Anterior cingulate cortex (tissue), 58 donors: ENCODE data around the gene C1orf105.
"Not testable (repeated sequence)": the region's sequence is repeated elsewhere in the genome, so short reads cannot be mapped to it uniquely, and the experiment has no call there.

Source experiments
- DNase-seq, 58 donors: peaks; one replicate each; lab custom pipeline; 2025; lab: John Stamatoyannopoulos, UW

C1orf105 gene

GRCh38 chr1:172423336-172423735, 2.9 kb downstream of the C1orf105 start:
- DNase-seq, result no peak

GRCh38 chr1:172425339-172425738, 4.9 kb downstream of the C1orf105 start:
- no peak for DNase-seq

GRCh38 chr1:172427191-172427590, 6.7 kb downstream of the C1orf105 start:
- no peak for DNase-seq

- peak in 12 of 58 donors; percentile 1 to 38 (median 6) for DNase-seq
Observed at GRCh38 chr1:172429331-172430127, 9.0 kb downstream of the C1orf105 start.

GRCh38 chr1:172430128-172430454, 9.6 kb downstream of the C1orf105 start:
- no peak for DNase-seq

GRCh38 chr1:172431204-172431603, 10.7 kb downstream of the C1orf105 start:
- no peak for DNase-seq

- DNase-seq, result no peak
Observed at GRCh38 chr1:172431721-172432192, 11.3 kb downstream of the C1orf105 start.

- DNase-seq, result not testable (repeated sequence)
Observed at GRCh38 chr1:172437183-172437582, 16.7 kb downstream of the C1orf105 start.

- no peak for DNase-seq
Observed at GRCh38 chr1:172442404-172442803, 21.9 kb downstream of the C1orf105 start.

- no peak for DNase-seq
Observed at GRCh38 chr1:172442843-172443565, 22.5 kb downstream of the C1orf105 start.

- peak; percentile 17 to 92 (median 80) for DNase-seq
Observed at GRCh38 chr1:172443666-172444453, 23.4 kb downstream of the C1orf105 start, which contains the start of gene PIGC. TSS of gene PIGC (minus strand) at chr1:172444069. CDS start at chr1:172442622, 1,447 bp downstream.

- DNase-seq, result no peak
Observed at GRCh38 chr1:172446547-172446946, 26.1 kb downstream of the C1orf105 start.

GRCh38 chr1:172447641-172448040, 27.2 kb downstream of the C1orf105 start:
- DNase-seq, result no peak

GRCh38 chr1:172448995-172449584, 28.6 kb downstream of the C1orf105 start:
- no peak for DNase-seq

- DNase-seq, result peak in 27 of 58 donors; percentile 1 to 39 (median 4)
Observed at GRCh38 chr1:172449585-172450523, 29.4 kb downstream of the C1orf105 start.

GRCh38 chr1:172450524-172450885, 30.0 kb downstream of the C1orf105 start:
- DNase-seq, result no peak

- no peak for DNase-seq
Observed at GRCh38 chr1:172451002-172451443, 30.5 kb downstream of the C1orf105 start.

GRCh38 chr1:172452536-172453152, 32.2 kb downstream of the C1orf105 start:
- no peak for DNase-seq

- no peak for DNase-seq
Observed at GRCh38 chr1:172453153-172453545, 32.7 kb downstream of the C1orf105 start.
